HFF-Myc (cell line): ENCODE data around the gene CFAP74.

Experiments used
- DNase-seq: peaks from one replicate; pipeline ENCODE4 v3.0.0-alpha.2; 2011; ENCODE audit warnings: low read depth; ENCODE audit errors: extremely low read depth
- H3K4me3 ChIP-seq: replicated peaks from 2 replicates; pipeline ENCODE4 v1.5.1; 2011; ENCODE audit warnings: low read depth, mild to moderate bottlenecking, control low read depth, low read length
- CTCF ChIP-seq: IDR thresholded peaks from 2 replicates; pipeline ENCODE4 v1.5.1; 2012; ENCODE audit warnings: mild to moderate bottlenecking, low read depth, low read length, control low read depth; ENCODE audit errors: missing control alignments

Gene CFAP74

GRCh38 chr1:1925437-1926345 is 77.9 kb downstream of the CFAP74 start:
- TF ChIP-seq CTCF: no peak
- H3K4me3 ChIP-seq: no peak overlapping the region
- no peak for DNase-seq

GRCh38 chr1:1924849-1925248 is 78.7 kb downstream of the CFAP74 start:
- TF ChIP-seq CTCF: no peak
- DNase-seq: no peak
- no peak overlapping the region for H3K4me3 ChIP-seq

- H3K4me3 ChIP-seq: no peak overlapping the region
- DNase-seq: no peak
- TF ChIP-seq CTCF: no peak
Measured at GRCh38 chr1:1924386-1924785, 79.2 kb downstream of the CFAP74 start.

GRCh38 chr1:1922956-1923833 is 80.4 kb downstream of the CFAP74 start:
- no peak for TF ChIP-seq CTCF
- no peak overlapping the region for H3K4me3 ChIP-seq
- DNase-seq: no peak

GRCh38 chr1:1922702-1922955 is 81.0 kb downstream of the CFAP74 start:
- DNase-seq: no peak
- H3K4me3 ChIP-seq: no peak overlapping the region
- no peak for TF ChIP-seq CTCF

- H3K4me3 ChIP-seq: no peak overlapping the region
- no peak for DNase-seq
- no peak for TF ChIP-seq CTCF
Measured at GRCh38 chr1:1921901-1922701, 81.5 kb downstream of the CFAP74 start.
